SK-N-DZ (cell line): ENCODE data around the gene USP21.
A peak's percentile ranks its signal among the peaks of the same experiment; 100 is the strongest.

ENCODE experiments used
- DNase-seq: peaks from one replicate; pipeline ENCODE4 v3.0.0-alpha.2; 2015; ENCODE audit warnings: low spot score

USP21 gene

DNA sequence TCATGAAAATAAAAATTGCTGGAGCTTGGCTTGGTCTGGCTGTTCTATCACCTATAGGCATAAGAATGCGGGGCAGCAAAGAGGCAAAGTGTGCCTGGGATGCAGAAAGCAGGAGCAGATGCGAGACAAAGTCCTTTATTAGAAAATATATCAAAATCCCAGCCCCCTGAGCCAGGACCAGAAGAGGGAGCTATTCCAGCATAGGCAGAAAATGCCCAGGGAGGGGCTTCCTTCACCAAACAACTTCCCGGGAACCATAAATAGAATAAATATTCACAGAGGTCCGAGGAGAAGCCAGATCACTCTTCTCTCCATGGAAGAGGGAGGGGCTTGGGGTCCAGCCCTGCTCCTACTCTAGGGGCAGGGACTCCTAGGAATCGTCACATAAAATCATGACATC is 11.9 kb downstream of the USP21 start:
- DNase-seq, result no peak

DNA sequence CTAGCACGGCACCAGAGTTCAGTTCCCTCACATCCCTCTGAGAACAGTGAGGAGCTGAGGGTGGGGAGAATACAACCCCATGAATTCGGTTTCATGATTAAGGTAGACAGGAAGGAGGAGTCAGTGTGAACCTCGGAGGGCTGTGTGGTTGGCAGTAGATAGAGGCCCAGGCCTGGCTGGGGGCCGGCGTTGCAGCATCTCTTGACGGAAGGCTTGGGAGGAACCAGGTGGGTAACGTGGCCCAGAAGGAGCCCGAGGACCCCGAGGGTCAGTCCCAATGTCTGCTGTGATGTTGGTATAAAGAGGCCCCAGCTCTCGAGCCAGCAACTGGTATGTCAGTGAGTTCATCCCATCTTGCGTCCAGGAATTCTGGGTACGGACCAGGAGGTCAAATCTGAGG is 12.4 kb downstream of the USP21 start:
- no peak for DNase-seq

DNA sequence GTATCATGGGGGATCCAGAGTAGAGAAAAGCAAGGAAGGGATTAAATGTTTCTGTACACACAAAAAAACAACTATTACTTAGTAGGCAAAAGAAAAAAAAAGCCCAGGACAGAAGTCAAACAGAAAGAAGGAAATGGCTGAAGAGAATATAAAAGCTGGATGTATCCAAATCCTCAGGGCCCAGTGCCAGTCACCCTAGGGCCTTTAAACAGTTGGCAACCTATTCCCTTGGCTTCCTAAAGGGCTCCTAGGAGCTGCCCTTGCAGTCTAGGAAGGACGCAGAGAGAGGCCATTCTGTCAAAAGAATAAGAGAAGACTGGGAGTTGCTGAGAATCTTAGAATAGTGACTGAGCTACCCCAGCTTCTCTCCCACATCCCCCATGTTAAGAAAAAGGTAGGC is 13.0 kb downstream of the USP21 start:
- DNase-seq, result no peak

DNA sequence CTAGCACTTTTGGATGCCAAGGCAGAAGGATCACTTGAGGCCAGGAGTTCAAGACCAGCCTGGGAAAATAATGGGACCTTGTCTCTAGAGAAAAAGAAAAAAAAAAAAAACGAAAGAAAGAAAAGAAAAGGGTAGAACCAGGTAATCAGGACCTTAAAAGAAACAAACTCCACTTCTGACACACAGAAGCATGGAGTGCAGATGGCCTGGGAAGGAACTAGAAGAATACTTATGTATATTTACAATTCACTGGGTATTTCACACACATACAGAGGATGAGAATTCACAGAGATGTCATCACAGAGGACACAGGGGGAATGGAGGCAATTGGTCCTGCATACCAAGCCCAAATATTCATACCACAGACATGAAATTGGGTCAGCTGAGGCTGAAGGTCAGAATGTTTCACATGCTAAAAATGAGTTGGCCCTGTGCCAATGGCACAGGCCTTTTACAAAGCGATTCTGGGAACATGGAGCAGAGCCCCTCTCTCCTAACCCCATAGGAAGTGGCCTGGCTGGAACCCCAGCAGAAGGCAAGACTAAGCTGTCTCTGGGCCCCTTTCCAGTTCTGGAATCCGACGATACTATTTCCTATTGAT is 13.6 kb downstream of the USP21 start:
- no peak for DNase-seq

DNA sequence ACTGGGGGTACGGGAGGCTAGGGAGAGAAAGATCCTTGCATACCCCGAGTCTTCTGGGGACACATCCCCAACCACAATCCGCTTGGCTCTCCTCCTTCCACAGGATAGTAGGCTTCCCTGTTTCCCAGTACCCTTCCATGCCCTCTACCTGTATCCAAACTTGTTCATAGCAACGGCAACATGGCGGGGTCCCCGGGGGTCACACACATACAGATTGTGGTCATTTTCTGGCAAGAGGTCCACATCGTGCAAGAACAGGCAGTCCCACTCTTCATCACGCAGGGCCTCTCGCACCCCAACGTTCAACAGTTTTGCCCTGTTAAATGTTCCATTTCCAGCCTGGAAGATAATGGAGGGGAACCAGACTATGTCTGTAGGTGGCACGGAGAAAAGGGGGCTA is 14.4 kb downstream of the USP21 start:
- DNase-seq, result no peak

DNA sequence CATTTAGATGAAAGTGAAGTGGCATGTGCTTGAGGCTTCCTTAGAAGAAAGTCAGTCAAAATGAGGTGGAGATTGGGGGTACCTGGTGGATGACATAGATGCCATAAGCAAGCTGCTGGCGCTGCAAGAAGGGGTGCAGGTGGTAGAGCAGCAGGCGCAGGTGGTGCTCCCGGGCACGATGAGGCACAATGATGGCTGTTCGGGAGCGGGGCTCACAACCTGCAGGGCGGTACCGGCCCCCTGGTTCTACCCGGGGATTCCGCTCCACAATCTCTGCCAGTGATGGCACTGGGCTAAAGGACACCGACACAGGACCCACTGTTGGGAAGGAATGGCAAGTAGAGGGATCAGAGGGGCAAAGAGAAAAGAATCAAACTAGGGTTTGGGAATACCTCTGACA is 15.6 kb downstream of the USP21 start:
- DNase-seq, result no peak

DNA sequence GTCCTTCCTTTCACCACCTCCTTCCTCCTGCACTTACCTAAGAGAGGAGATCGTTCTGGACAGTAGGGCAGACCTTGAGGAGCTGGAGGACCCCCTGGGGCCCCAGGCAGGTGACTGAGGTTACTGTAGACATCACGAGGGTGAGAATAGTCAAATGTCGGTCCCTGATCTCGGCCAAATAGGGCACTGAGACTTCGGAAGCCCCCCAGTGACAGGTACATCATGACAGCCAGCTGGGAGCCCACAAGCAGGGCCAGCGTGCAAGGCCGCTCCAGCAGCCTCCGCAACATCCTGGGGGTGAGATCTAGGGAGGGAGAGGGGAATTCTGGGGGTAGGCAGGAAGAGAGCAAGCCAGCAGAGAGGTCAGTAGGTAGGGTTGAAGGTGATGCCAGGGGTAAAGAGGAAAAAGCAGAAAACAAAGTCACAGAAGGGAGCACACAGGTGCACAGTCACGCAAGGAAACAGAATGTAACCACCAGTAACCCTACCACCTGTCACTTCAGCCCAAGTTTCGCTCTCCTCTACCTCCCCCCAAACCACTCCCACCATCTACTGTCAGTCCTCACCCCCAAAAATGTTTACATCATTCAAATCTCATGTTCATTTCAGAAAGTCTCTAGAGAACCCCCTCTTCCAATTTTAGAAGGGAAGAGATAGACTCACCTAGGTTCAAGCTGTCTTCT is 16.6 kb downstream of the USP21 start:
- no peak for DNase-seq

DNA sequence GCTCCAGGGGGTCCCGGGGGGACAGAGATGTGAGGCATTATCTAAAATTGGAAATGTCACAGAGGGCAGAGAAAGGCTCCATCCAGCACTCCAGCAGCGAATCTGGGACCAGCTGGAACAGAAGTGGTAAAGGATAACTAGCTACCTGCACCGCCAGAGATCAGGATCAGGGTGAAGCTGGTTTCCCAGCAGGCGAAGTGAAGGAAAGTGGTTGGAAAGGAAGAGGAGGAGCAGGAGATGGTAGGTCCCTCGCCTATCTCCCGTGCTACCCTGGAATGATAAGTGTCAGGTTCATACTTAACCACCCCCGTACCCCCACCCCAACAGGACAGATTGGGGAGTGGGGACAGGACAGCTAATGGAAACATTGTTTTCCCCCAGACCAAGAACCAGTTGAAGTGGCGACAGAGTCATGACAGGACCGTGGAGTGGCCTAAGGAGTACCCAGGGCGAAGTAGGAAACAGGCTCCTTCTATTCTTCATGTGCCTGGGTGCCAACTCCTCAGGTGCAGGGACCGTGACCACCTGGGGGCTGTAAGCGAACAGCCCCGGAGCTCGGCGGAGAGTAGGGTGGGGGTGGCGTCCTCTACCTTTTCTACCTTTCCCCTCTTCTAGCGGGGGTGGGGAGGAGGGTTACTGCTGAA is 17.3 kb downstream of the USP21 start:
- no peak for DNase-seq

DNA sequence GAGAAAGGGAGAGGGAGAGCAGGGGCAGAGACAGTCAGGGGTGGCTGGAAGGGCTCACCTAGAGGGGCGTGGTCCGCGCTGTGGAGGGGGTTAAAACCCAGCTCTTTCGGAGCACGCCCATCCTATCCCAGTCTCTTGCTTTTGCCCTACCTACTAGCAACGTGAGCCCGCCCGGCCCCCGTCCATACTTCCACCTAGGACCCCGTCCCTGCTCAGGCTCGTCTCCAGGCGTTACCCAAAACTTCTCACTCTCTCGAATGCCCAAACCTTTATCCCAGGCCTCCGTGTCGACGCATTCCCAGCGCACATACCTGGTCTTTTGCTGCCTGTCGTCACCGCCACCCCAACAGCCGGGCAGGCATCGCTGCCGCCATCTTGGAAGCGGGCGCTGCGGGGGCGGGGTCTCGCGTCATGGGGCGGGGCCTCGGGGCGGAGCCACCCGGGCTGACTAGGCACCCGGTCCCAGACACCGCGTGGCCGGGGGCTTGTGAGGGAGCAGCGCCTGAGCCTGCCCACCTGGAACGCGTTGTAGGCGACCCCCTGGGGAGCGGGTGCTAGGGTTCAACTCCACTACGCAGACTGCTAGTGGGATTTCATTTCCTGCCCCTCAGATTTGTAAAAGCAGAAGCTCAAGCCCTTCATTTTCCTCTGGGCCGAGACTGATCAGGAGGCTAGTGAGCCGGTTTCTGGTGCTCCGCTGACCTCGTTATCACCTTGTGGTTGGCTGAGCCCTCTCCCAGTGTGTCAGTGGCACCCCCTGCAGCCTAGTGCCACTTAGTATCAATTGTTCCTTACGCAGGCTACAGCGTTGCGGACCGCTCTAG is 18.0 kb downstream of the USP21 start, which contains the start of gene B4GALT3:
B4GALT3 (minus strand) TSS at position 396 of the 824 bp plus-strand sequence. CDS start 1,447 bp downstream, outside the sequence.
- DNase-seq, result peak; percentile 91

DNA sequence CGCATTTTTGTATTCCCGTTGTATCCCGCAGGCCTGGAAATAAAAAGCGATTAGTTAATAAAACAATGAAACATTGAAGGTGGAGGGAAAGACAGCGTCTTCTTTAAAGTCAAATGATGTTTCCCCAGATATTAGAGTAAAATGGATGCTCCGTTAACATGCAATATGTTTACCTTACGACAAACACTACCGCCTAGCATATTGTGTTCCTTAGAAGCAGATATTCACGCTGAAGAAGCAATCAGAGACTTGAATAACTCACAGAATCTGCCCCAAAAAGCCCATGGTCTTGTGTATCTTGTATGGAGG is 18.6 kb downstream of the USP21 start:
- DNase-seq, result no peak

DNA sequence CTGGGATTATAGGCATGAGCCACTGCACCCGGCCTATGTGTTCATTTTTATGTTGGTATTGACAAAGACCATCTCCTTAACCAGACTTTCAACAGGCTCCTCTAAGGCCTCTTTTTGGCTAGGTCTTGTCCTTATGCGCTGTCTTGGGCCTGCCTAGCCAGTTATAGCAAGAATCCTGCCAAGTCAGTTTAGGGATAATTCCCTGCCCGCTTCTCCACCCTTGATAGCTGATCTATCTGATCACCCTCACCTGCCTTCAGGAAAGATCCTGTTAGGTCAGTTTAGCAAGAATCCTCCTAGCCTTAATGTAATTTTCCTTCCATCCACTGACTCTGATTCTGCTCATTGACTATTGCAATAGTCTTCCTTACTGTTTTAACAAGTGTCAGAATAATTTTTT is 20.4 kb downstream of the USP21 start:
- no peak for DNase-seq

DNA sequence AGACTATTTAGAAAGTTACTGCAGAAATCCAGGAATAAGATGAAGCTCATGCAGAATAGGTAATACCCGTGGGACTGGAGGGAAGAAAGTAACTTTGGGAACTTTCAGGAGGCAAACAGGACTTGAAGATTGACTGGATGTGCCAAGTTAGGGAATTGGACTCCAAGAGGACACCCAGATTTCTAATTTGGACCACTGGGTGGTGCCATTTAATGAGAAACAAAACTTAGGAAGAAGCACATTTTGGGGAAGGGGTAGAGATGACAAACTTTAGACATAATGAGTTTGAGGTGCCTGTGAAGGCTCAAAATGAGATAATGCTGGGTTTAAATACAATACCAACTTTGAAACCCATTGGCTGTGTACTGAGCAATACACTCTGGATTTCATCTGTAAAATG is 21.3 kb downstream of the USP21 start:
- no peak for DNase-seq

DNA sequence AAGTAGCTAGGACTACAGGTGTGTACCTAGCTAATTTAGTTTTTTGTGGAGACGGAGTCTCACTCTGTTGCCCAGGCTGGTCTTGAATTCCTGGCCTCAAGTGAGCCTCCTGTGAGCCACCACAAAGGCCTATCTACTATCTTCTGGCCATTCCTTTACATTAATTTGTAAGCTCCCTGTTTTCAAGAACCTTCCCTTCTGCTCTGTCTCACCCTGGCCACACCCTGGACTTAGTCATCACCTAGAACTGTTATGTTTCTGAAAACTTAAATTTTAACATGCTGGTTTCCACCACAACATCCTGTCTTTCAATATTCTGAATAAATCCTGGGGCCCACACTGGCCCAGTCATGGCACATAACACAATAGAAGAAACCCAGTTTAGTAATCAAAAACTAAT is 22.9 kb downstream of the USP21 start:
- no peak for DNase-seq

DNA sequence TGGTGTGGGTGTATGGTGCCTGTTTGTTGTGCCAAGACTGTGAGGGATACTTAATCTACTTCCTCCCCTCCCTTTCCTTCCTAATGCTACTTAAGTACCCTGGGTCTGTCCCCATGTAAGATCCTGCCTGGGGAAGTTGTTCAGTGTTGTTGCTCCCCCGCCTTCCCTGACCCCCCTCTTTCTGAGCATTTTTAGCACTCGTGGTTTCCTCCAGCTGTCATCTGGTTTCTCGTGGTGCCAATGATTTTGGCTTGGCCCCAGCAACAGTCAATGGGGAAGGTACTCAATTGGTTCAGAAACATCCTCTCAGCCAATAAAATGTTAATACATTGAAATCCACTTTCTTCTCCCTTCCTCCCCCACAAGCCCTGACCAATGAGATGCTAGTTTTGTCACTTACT is 26.0 kb downstream of the USP21 start:
- DNase-seq, result no peak

DNA sequence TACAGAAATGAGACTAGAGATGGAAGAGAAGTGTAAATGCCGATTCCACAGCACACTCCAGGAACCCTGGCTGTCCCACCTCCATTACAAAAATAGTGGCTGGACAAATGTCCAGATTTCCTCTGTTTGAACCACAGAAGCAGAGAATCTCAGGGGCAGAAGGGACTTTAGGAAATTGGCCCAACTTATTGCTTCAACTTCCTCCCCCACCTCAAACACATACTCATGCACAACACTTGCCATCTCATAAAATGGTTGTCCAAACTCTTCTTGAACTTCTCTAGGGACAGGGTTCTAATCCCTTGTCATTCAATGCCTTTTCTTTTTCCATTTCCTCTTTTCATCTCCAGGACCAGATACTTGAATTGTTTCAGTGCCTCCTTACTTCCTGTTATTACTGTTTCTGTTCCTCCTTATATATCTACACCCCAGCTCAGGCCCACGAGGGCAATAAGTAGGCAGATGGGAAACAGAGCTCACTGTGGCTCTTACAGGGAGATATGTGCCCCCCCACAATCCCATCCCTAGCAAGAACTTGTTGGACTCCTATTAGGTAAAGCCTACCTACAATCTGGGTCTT is 26.5 kb downstream of the USP21 start:
- no peak for DNase-seq

DNA sequence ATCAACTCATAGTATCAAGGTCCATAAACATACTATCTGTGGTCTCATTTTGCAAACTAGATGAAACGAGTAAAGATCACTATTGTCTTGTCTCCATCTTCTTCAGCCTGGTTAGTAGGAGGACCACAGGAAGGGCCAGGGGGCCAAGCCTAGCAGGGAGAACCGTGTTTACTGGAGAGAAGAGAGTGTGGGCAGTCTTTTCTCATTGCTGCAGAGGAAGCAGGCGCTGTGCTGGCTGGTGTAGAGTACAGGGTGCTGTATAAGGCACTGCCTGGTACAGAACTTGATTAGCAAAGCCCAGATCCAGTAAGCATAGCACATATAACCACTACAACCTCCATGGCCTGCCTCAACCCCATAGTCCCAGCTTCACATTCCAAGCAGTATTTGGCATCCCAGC is 28.0 kb downstream of the USP21 start:
- DNase-seq, result no peak

DNA sequence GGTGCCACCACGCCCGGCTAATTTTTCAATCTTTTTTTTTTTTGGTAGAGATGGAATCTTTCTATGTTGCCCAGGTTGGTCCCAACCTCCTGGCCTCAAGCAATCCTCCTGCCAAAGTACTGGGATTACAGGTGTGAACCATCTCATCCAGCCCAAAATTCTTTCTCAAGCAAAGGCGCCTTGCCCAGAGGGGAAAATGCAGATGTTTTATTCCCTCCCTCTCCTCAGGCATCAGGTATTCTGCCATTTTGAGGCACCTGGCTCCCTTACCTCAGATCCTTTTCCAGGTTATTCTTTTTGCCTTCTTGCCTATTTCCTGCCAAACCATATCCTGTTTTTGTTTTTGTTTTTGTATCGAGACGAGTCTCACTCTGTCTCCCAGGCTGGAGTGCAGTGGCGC is 29.1 kb downstream of the USP21 start:
- no peak for DNase-seq

DNA sequence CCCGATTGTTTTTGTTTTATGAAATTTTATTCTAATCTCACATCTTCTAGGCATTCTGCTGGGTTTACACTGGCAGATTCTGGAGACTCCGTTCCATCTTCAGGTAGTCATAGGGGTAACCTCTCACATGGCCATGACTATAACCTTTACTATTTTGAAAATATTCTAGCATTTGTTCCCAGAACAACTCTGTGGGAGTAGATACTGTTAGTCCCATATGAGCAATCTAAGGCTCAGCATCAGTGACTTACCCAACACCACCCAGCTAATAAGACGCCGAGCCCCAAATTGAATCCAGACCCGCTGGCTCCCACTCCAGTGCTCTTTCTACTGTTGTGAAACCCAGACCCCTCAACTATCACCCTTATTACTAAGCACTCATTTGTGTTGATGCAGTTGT is 29.7 kb downstream of the USP21 start:
- no peak for DNase-seq

DNA sequence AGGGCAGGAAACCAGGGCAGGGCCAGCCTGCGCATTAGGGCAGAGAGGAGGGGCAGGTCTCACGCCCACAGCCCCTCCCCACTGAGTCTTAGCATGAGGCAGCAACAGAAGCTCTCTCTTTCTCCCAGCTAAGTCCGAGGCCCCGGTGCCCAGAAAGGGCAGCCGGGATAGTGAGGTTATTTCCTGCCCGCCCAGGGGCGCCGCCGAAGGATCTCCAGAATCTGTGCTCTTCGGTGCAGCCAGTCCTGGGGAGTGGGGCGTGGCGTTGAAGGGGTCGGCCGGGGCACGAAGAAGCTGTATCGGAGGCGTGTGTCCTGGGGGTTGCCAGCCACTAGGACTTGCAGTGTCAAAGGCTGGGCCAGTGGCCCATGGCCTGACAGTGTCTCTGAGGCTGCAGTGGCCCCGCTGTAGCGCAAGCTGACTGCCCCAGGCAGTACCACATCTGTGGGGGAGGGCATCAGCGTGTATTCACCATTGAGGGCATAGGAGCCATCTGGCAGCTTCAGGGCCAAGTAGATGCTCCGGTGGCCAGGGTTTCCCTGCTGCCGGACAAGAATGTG is 31.7 kb downstream of the USP21 start:
- DNase-seq, result no peak

DNA sequence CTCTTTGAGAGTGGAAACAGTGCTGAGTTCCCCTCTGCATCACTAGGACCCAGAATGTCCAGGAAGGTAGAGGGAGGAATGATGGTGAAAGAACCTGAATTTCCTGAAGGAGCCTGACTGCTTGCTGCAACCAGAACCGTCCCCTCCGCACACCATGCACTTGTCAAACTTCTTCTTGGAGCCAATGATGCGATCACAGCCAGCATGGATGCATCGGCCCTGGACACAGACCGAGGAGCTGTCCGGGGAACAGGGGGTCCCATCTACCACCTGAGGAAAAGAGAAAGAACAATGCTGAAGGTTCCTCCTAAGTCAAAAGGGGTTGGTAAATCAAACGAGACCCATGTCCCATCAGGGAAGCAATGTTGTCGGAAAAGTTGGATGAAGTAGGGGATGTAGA is 32.7 kb downstream of the USP21 start:
- no peak for DNase-seq
